Karpas-422 (cell line): Measurements from ENCODE around the gene B3GAT3. TPM values are rescaled to one million over a fixed set of nuclear protein-coding genes. Genes with fewer than 3 reads are reported as not detected.
"Not testable (repeated sequence)": the region's sequence is repeated elsewhere in the genome, so short reads cannot be mapped to it uniquely, and the experiment has no call there.

Experiments used
- DNase-seq: peaks from one replicate; pipeline ENCODE4 v3.0.0-alpha.2; 2015
- H2AFZ ChIP-seq: fragments of 200-600 bp; sonication (generic); 2 replicates; pipeline ENCODE4 v1.6.1; 2014; ENCODE audit warnings: antibody characterized with exemption, low read length, mixed read lengths
- H3K27ac ChIP-seq: fragments of 200-600 bp; sonication (generic); 2 replicates; pipeline ENCODE4 v1.5.1; 2014; ENCODE audit warnings: mild to moderate bottlenecking, low read length, moderate library complexity
- H3K27me3 ChIP-seq: fragments of 200-600 bp; sonication (generic); 2 replicates; pipeline ENCODE4 v1.6.1; 2014; ENCODE audit warnings: low read length, mixed read lengths
- H3K36me3 ChIP-seq: fragments of 200-600 bp; sonication (generic); 2 replicates; pipeline ENCODE4 v1.6.1; 2014; ENCODE audit warnings: low read length, mixed read lengths; ENCODE audit not compliant: insufficient read depth
- H3K4me1 ChIP-seq: fragments of 200-600 bp; sonication (generic); 2 replicates; pipeline ENCODE4 v1.6.1; 2014; ENCODE audit warnings: mild to moderate bottlenecking, low read length, mixed read lengths
- H3K4me2 ChIP-seq: fragments of 200-600 bp; sonication (generic); 2 replicates; pipeline ENCODE4 v1.6.1; 2014; ENCODE audit warnings: low read length, low read depth, mild to moderate bottlenecking; ENCODE audit not compliant: poor library complexity, severe bottlenecking
- H3K4me3 ChIP-seq: fragments of 200-600 bp; sonication (generic); 2 replicates; pipeline ENCODE4 v1.5.1; 2014; ENCODE audit warnings: mild to moderate bottlenecking, antibody characterized with exemption, low read length, mixed read lengths
- H3K79me2 ChIP-seq: fragments of 200-600 bp; sonication (generic); 2 replicates; pipeline ENCODE4 v1.6.1; 2014; ENCODE audit warnings: mild to moderate bottlenecking, low read length, mixed read lengths
- H3K9ac ChIP-seq: fragments of 200-600 bp; sonication (generic); 2 replicates; pipeline ENCODE4 v1.6.0; 2014; ENCODE audit warnings: low read length
- H3K9me2 ChIP-seq: fragments of 200-600 bp; sonication (generic), shearing (Covaris generic); replicated peaks from 2 replicates; pipeline ENCODE4 v1.6.0; 2014; ENCODE audit warnings: mild to moderate bottlenecking, low read length, moderate library complexity; ENCODE audit not compliant: insufficient read depth
- H3K9me3 ChIP-seq: fragments of 300-700, 200-600 bp; sonication (generic); 2 replicates; pipeline ENCODE4 v1.6.1; 2014; ENCODE audit warnings: low read length, mixed read lengths
- H4K20me1 ChIP-seq: fragments of 200-600 bp; sonication (generic); 2 replicates; pipeline ENCODE4 v1.6.1; 2014; ENCODE audit warnings: mild to moderate bottlenecking, antibody characterized with exemption, low read length, low read depth; ENCODE audit not compliant: insufficient read depth
- small RNA-seq: library from RNA; depleted of rRNA; stranded (forward); fragments of <200 nt; gene quantifications from one replicate; pipeline ENCODE3, GENCODE V24; 2014
- total RNA-seq: library from RNA; depleted of rRNA; stranded (reverse); fragments of >200 nt; shearing (Covaris generic); gene quantifications from 2 replicates; pipeline ENCODE4 v1.2.3, GENCODE V29; 2014; ENCODE audit warnings: low replicate concordance; rRNA removed

The B3GAT3 gene
- total RNA-seq, 1 experiment from 2014 or later = 43.5 TPM

DNA sequence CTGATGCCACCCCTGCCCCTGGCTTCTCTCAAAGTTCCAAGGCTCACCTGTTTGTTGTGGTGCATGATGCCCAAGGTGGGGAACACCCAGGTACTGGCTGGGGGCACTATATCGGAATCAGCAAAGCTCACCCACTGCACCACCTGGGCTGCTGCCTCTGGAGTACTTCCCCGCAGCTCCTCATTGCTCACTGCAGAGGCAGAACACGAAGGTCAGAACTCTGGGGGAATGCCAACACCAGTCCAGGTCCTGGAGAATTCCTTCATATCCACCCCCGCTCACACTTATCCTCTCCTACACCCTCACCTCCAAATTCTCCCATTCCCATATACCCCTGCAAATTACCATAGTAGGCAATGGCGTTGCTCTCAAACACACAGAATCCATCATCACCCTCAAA, 50.3 kb downstream of the B3GAT3 start:
- not testable (repeated sequence) for H3K9ac ChIP-seq

DNA sequence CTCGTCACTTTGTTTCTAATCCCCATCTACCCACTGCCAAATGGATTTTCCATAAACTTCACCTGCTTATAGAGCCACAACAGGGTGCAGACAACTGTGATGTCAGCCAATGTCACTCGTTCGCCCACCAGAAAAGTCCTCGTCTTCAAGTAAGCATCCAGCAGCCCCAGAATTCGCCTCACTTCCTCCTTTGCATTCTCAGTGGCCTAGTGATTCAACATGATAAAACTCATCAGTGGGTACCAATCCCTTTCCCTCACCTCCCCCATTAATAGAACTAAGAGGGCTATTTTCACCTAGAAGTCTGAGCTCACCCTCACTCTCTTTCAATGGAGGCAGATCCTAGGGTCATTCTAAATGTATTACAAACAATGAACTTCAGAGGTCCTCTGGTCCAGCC, 50.9 kb downstream of the B3GAT3 start:
- H3K4me1 ChIP-seq = peaks cover 29% of the 10 kb centered on the region
- H2AFZ ChIP-seq, H3K4me2 ChIP-seq, H3K27ac ChIP-seq, DNase-seq, H3K9me2 ChIP-seq, H3K4me3 ChIP-seq, H3K27me3 ChIP-seq, H3K9ac ChIP-seq, H3K9me3 ChIP-seq: not testable (repeated sequence)
- H3K79me2 ChIP-seq = peaks cover 51% of the 10 kb centered on the region
- peaks cover 40% of the 10 kb centered on the region for H3K36me3 ChIP-seq
- H4K20me1 ChIP-seq = peaks cover 19% of the 10 kb centered on the region

More for the DNA sequence above, 50.3 kb downstream of the B3GAT3 start:
- DNase-seq, H3K9me3 ChIP-seq, H3K9me2 ChIP-seq, H3K27ac ChIP-seq, H2AFZ ChIP-seq, H3K4me3 ChIP-seq, H3K27me3 ChIP-seq: not testable (repeated sequence)
- H4K20me1 ChIP-seq = peaks cover 19% of the 10 kb centered on the region
- peaks cover 47% of the 10 kb centered on the region for H3K79me2 ChIP-seq
- H3K4me2 ChIP-seq = peak overlapping the region; percentile 77
- H3K36me3 ChIP-seq = peaks cover 35% of the 10 kb centered on the region
- H3K4me1 ChIP-seq = peaks cover 29% of the 10 kb centered on the region

DNA sequence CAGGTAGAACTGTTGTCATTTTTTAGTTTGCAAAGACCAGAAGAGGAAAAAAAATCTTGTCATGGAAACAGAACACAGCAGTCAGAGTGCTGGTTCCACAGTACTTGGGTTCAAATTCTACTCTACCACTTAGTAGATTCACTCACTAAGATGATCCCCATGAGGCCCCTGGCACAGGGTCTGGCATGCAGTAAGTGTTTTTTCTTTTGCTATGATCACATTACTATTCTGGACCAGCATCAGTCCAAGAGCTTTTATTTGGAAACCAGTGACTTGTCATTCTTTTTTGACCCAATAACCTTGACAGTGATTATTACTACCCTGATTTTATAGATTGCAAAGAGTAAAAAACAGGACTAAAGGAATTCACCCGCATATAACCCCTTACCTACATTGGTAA, 52.2 kb downstream of the B3GAT3 start:
- H3K4me1 ChIP-seq = peaks cover 18% of the 10 kb centered on the region
- no peak overlapping the region for H2AFZ ChIP-seq
- H3K27ac ChIP-seq = no peak overlapping the region
- H3K9me3 ChIP-seq = no peaks in the 10 kb centered on the region
- DNase-seq = no peak
- H3K79me2 ChIP-seq = peaks cover 51% of the 10 kb centered on the region
- no peak overlapping the region for H3K9ac ChIP-seq
- H3K9me2 ChIP-seq = no peaks in the 10 kb centered on the region
- H3K4me2 ChIP-seq = no peak overlapping the region
- no peaks in the 10 kb centered on the region for H3K27me3 ChIP-seq
- no peak overlapping the region for H3K4me3 ChIP-seq
- H3K36me3 ChIP-seq = peaks cover 50% of the 10 kb centered on the region
- H4K20me1 ChIP-seq = peaks cover 19% of the 10 kb centered on the region

DNA sequence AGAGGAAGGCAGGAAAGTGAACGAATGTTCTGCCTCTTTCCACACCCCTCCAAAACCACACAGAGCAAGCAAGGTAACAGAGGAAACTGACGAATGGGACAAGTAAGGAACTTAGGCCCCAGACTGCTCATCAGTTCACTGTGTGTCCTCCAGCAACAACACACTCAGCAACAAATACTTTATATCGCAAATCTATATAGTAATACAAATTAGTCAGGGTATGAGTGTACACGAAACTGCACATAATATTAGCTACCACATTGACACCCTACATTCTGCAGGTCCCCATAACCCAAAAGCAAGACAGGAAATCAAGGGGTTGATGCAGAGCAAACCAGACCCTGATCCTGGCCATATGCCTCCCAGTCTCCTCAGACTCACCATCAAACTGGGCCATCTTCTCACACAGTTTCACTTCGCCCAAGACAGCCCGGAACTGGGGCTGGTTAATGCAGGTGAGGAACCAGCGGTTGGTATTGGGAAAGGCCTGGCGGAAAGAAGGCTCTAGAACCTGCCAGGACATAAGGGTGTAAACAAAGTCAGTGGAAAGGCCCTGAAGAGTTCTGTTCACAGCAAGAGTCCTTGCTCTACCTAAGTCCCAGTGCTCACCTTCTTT, 54.7 kb downstream of the B3GAT3 start:
- H3K4me1 ChIP-seq = peaks cover 5% of the 10 kb centered on the region
- H3K9ac ChIP-seq = no peak overlapping the region
- H3K9me3 ChIP-seq = no peaks in the 10 kb centered on the region
- H3K36me3 ChIP-seq = peaks cover 52% of the 10 kb centered on the region
- H3K79me2 ChIP-seq = peaks cover 36% of the 10 kb centered on the region
- H3K4me2 ChIP-seq = no peak overlapping the region
- H2AFZ ChIP-seq = no peak overlapping the region
- peaks cover 15% of the 10 kb centered on the region; the same call in 1 of the 2 replicates for H4K20me1 ChIP-seq
- H3K27me3 ChIP-seq = no peaks in the 10 kb centered on the region
- H3K9me2 ChIP-seq = no peaks in the 10 kb centered on the region
- no peak for DNase-seq
- no peak overlapping the region for H3K4me3 ChIP-seq
- H3K27ac ChIP-seq = no peak overlapping the region

DNA sequence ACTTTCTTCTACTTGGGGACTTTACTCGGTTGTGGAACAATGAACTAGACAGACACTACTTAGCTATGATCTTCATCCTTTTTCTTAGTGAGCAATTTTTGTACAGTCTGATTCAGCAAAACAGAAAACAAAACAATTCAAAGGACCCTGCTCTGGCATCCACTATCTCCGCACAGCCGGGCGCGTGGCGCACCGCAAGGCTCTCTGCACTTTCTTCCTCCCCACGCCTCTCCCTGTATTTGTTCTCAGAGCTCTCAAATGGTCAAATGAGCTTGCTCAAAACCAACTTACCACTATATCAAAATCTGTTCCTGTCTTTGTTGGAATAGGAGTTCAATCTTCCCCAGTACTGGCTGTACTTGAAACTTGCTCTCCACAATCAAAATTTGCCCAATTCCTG, 55.5 kb downstream of the B3GAT3 start:
- Histone ChIP-seq H4K20me1 (peaks cover 6% of the 10 kb centered on the region; the same call in 1 of the 2 replicates), H3K79me2 (peaks cover 27% of the 10 kb centered on the region), H3K4me1 (no peaks in the 10 kb centered on the region), H3K4me3 (no peak overlapping the region), H3K36me3 (peaks cover 44% of the 10 kb centered on the region; the same call in 1 of the 2 replicates), H2AFZ (no peak overlapping the region), H3K27ac (no peak overlapping the region), H3K4me2 (no peak overlapping the region), H3K27me3 (no peaks in the 10 kb centered on the region), H3K9me2 (no peaks in the 10 kb centered on the region), H3K9ac (no peak overlapping the region), H3K9me3 (no peaks in the 10 kb centered on the region)
- DNase-seq = no peak

Small RNA genes within 50 kb of the gene (small RNA-seq; reads per million reads assigned to genes)
- not detected for gene AP001458.1
- gene MIR6747 = not detected
- gene SNORA57 = not detected

Other genes with a start within 250 kb of the B3GAT3 start
- gene SCGB1A1, start 203.0 kb downstream of the B3GAT3 start, total RNA-seq = not detected in 2 replicates
- gene AHNAK, start 75.2 kb downstream of the B3GAT3 start, total RNA-seq = under 0.01 and 0.34 TPM in 2 replicates
- 1,351 and 2,115 TPM in 2 replicates for gene EEF1G, start 48.1 kb downstream of the B3GAT3 start, total RNA-seq
- gene TUT1, start 30.5 kb downstream of the B3GAT3 start, total RNA-seq = 8.1 and 17.3 TPM in 2 replicates
- gene MTA2, start 20.1 kb downstream of the B3GAT3 start, total RNA-seq = 60.2 and 89.3 TPM in 2 replicates
- 21.2 and 22.0 TPM in 2 replicates for gene EML3, start 9.2 kb downstream of the B3GAT3 start, total RNA-seq
- gene ROM1, start 8.7 kb downstream of the B3GAT3 start, total RNA-seq = 0.45 and 1.2 TPM in 2 replicates
- gene GANAB, start 24.6 kb upstream of the B3GAT3 start, total RNA-seq = 98.5 and 104 TPM in 2 replicates
- 17.4 and 26.0 TPM in 2 replicates for gene INTS5, start 31.3 kb upstream of the B3GAT3 start, total RNA-seq
- gene C11orf98, start 43.2 kb upstream of the B3GAT3 start, total RNA-seq = 83.6 and 158 TPM in 2 replicates
- gene CSKMT, start 43.3 kb upstream of the B3GAT3 start, total RNA-seq = 4.5 and 8.2 TPM in 2 replicates
- gene UQCC3, start 49.7 kb upstream of the B3GAT3 start, total RNA-seq = 13.9 and 27.3 TPM in 2 replicates
- gene LBHD1, start 50.3 kb upstream of the B3GAT3 start, total RNA-seq = 18.4 and 28.8 TPM in 2 replicates
- gene UBXN1, start 57.1 kb upstream of the B3GAT3 start, total RNA-seq = 160 and 334 TPM in 2 replicates
- 0.45 and 0.54 TPM in 2 replicates for gene LRRN4CL, start 67.5 kb upstream of the B3GAT3 start, total RNA-seq
- gene BSCL2, start 85.4 kb upstream of the B3GAT3 start, total RNA-seq = 55.6 and 79.1 TPM in 2 replicates
- not detected in 2 replicates for gene GNG3, start 85.7 kb upstream of the B3GAT3 start, total RNA-seq
- 10.6 and 13.9 TPM in 2 replicates for gene HNRNPUL2, start 105.5 kb upstream of the B3GAT3 start, total RNA-seq
- gene TTC9C, start 106.5 kb upstream of the B3GAT3 start, total RNA-seq = 48.9 and 49.2 TPM in 2 replicates
- 5.3 and 6.6 TPM in 2 replicates for gene ZBTB3, start 132.2 kb upstream of the B3GAT3 start, total RNA-seq
- gene POLR2G, start 139.6 kb upstream of the B3GAT3 start, total RNA-seq = 115 and 140 TPM in 2 replicates
- gene TAF6L, start 149.4 kb upstream of the B3GAT3 start, total RNA-seq = 10.4 and 30.1 TPM in 2 replicates
- gene TMEM179B, start 165.4 kb upstream of the B3GAT3 start, total RNA-seq = 58.0 and 80.4 TPM in 2 replicates
- gene TMEM223, start 170.0 kb upstream of the B3GAT3 start, total RNA-seq = 22.2 and 34.6 TPM in 2 replicates
- gene NXF1, start 183.5 kb upstream of the B3GAT3 start, total RNA-seq = 37.5 and 41.1 TPM in 2 replicates
- 30.0 and 39.9 TPM in 2 replicates for gene STX5, start 210.1 kb upstream of the B3GAT3 start, total RNA-seq
- gene TEX54, start 210.9 kb upstream of the B3GAT3 start, total RNA-seq = 2.7 TPM in 1 of 2 replicates, not detected in the other
- gene WDR74, start 217.6 kb upstream of the B3GAT3 start, total RNA-seq = 44.0 and 123 TPM in 2 replicates